ENCODE results near the gene AFF2. TPM values are rescaled to one million over a fixed set of nuclear protein-coding genes. Genes with fewer than 3 reads are reported as not detected.

The AFF2 gene
- total RNA-seq, 1 experiment from 2014 or later, result 0.19 TPM

DNA sequence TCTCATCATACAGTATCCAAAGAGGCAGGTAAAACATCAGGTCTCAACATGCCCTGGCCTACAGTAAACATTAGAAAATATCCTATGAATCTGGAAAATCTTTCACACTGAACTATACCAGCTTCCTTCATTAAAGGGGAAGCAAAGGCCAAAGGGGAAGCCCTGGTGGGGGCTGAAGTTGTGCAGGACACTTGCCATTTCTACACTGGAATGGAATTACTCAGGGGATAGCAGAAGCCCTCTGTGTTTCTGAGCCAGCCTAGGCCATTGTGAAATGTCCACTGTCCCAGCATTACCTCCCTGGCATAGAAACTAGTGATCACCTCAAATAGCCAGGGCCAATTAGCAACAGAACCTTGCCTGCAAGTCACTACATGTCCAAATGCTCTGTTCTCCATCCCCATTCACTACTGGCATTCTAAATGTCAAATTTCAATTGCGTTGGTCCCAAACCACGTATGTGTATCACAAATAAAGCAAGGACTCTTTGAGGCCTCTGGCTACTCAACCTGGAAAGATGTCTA lies 429.9 kb downstream of the AFF2 start:
- no TSS peak for BruUV-seq (replicated peaks)
- H3K9me3 Mint-ChIP-seq (ENCODE audit: unreplicated experiment), result peaks cover 11% of the 10 kb centered on the region
- H3K27me3 Mint-ChIP-seq (ENCODE audit: insufficient read depth, unreplicated experiment), result no peaks in the 10 kb centered on the region
- peak; percentile 55 for DNase-seq (ENCODE audit: unreplicated experiment)
- H3K27ac Mint-ChIP-seq (ENCODE audit: low read depth, unreplicated experiment), result peak overlapping the region; percentile 19
- peaks cover 6% of the 10 kb centered on the region for H3K36me3 Mint-ChIP-seq (ENCODE audit: insufficient read depth, unreplicated experiment)
- peaks cover 14% of the 10 kb centered on the region for H3K4me1 Mint-ChIP-seq (ENCODE audit: insufficient read depth, unreplicated experiment)
- H3K4me3 Mint-ChIP-seq (ENCODE audit: unreplicated experiment), result no peak overlapping the region
- intact Hi-C loops (cut with micrococcal nuclease), result no loop called here
- ChIA-PET CTCF (no interaction called here), POLR2A (no interaction called here)
- TF ChIP-seq, protein P1, sequence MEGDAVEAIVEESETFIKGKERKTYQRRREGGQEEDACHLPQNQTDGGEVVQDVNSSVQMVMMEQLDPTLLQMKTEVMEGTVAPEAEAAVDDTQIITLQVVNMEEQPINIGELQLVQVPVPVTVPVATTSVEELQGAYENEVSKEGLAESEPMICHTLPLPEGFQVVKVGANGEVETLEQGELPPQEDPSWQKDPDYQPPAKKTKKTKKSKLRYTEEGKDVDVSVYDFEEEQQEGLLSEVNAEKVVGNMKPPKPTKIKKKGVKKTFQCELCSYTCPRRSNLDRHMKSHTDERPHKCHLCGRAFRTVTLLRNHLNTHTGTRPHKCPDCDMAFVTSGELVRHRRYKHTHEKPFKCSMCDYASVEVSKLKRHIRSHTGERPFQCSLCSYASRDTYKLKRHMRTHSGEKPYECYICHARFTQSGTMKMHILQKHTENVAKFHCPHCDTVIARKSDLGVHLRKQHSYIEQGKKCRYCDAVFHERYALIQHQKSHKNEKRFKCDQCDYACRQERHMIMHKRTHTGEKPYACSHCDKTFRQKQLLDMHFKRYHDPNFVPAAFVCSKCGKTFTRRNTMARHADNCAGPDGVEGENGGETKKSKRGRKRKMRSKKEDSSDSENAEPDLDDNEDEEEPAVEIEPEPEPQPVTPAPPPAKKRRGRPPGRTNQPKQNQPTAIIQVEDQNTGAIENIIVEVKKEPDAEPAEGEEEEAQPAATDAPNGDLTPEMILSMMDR (IDR thresholded peaks at IDR 0.05; ENCODE audit: unreplicated experiment), result no peak

DNA sequence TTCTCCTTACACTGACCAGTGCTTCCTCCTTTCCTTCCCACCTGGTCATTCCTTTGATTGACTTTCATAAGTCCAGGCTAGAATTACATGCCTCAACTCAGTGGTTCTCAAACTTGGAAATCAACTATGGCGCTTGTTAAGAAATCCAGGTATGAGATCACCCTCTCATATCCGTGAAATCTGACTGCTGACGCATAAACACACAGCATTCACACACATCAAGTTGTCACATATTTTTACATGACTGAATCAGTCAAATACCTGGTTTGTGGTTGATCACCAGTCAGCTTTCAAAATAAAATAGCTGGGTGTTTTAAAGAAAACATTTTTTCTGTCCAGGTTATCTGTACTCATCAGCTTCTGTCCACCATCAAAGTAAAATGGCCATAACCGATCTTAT lies 433.5 kb downstream of the AFF2 start:
- Mint-ChIP-seq H3K4me1 (ENCODE audit: insufficient read depth, unreplicated experiment) (peaks cover 14% of the 10 kb centered on the region), H3K9me3 (ENCODE audit: unreplicated experiment) (peaks cover 15% of the 10 kb centered on the region), H3K27me3 (ENCODE audit: insufficient read depth, unreplicated experiment) (no peaks in the 10 kb centered on the region), H3K36me3 (ENCODE audit: insufficient read depth, unreplicated experiment) (peaks cover 6% of the 10 kb centered on the region), H3K27ac (ENCODE audit: low read depth, unreplicated experiment) (peak overlapping the region; percentile 81), H3K4me3 (ENCODE audit: unreplicated experiment) (no peak overlapping the region)
- ChIA-PET POLR2A (no interaction called here), CTCF (no interaction called here)
- BruUV-seq (replicated peaks), result no TSS peak
- intact Hi-C loops (cut with micrococcal nuclease), result no loop called here
- TF ChIP-seq, protein P1 (IDR thresholded peaks at IDR 0.05; ENCODE audit: unreplicated experiment), result no peak
- peak; percentile 22 for DNase-seq (ENCODE audit: unreplicated experiment)

DNA sequence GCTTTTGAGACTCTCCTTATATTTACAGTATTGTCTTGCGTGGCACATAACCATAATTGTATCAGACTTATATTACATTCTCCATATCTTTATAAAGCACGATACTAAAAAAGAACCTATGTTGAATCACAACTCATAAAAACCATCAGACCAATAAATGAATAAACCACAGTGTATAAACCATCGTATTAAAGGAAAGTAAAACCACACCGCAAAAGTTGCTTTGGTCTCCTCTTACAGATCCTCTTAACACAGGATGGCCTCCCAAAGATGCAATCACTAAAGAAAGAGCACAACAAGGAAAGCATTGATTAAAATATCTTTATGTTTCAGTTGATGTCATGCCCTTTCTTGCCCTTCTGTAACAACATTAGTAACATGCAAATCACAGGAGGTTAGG lies 437.9 kb downstream of the AFF2 start:
- Mint-ChIP-seq H3K27ac (ENCODE audit: low read depth, unreplicated experiment) (no peak overlapping the region), H3K4me3 (ENCODE audit: unreplicated experiment) (no peak overlapping the region), H3K4me1 (ENCODE audit: insufficient read depth, unreplicated experiment) (peaks cover 1% of the 10 kb centered on the region), H3K36me3 (ENCODE audit: insufficient read depth, unreplicated experiment) (peaks cover under 1% of the 10 kb centered on the region), H3K27me3 (ENCODE audit: insufficient read depth, unreplicated experiment) (no peaks in the 10 kb centered on the region), H3K9me3 (ENCODE audit: unreplicated experiment) (peaks cover 18% of the 10 kb centered on the region)
- ChIA-PET POLR2A (interaction anchor here (0.7 kb wide), 1 partner anchor 324 kb away, joined by 3 read pairs; no protein-coding TSS in a partner anchor), CTCF (no interaction called here)
- no peak for DNase-seq (ENCODE audit: unreplicated experiment)
- TF ChIP-seq, protein P1 (IDR thresholded peaks at IDR 0.05; ENCODE audit: unreplicated experiment), result no peak
- BruUV-seq (replicated peaks), result no TSS peak
- intact Hi-C loops (cut with micrococcal nuclease), result no loop called here

DNA sequence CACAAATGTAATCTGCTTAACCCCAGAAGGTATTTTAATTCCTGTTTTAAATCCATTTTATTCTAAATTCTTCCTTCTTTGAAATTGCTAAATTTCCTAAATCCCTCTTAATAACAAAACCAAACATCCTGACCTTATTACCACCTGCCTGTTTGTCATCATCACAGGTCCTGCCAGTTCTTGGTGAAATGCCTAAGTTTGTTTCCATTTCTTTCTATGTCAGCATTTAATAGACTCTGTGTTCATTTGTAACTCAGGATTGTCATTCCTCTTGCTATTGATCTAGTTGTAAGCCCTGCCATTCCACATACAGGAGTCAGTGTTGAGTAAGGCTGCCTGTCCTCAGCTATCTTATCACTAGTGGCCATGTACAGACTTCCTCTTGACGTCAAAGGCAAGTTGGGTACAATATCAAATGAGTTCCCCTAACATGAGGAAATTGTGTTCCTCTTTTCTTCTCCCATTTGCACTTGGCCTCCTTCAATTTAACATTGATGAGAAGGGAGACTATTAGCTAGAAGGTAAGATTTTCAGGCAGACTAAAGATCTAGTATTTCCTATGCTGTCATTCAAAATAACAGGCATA lies 440.1 kb downstream of the AFF2 start:
- Mint-ChIP-seq H3K9me3 (ENCODE audit: unreplicated experiment) (peaks cover 15% of the 10 kb centered on the region), H3K27ac (ENCODE audit: low read depth, unreplicated experiment) (no peak overlapping the region), H3K4me3 (ENCODE audit: unreplicated experiment) (no peak overlapping the region), H3K27me3 (ENCODE audit: insufficient read depth, unreplicated experiment) (no peaks in the 10 kb centered on the region), H3K4me1 (ENCODE audit: insufficient read depth, unreplicated experiment) (no peaks in the 10 kb centered on the region), H3K36me3 (ENCODE audit: insufficient read depth, unreplicated experiment) (no peaks in the 10 kb centered on the region)
- no peak for DNase-seq (ENCODE audit: unreplicated experiment)
- intact Hi-C loops (cut with micrococcal nuclease), result no loop called here
- BruUV-seq (replicated peaks), result no TSS peak
- ChIA-PET POLR2A (no interaction called here), CTCF (no interaction called here)
- TF ChIP-seq, protein P1 (IDR thresholded peaks at IDR 0.05; ENCODE audit: unreplicated experiment), result no peak
